C4-2B (cell line): ENCODE data around the gene ZNF555.

Experiments
- ZFX ChIP-seq: fragments of 450-650 bp; IDR thresholded peaks from 2 replicates; pipeline ENCODE4 v1.6.1; 2017
- TF ChIP-seq, protein P1 (sequence below): fragments of 450-650 bp; conservative IDR thresholded peaks from 2 replicates; pipeline ENCODE4 v1.5.1; 2017; ENCODE audit warnings: mild to moderate bottlenecking

DNA sequence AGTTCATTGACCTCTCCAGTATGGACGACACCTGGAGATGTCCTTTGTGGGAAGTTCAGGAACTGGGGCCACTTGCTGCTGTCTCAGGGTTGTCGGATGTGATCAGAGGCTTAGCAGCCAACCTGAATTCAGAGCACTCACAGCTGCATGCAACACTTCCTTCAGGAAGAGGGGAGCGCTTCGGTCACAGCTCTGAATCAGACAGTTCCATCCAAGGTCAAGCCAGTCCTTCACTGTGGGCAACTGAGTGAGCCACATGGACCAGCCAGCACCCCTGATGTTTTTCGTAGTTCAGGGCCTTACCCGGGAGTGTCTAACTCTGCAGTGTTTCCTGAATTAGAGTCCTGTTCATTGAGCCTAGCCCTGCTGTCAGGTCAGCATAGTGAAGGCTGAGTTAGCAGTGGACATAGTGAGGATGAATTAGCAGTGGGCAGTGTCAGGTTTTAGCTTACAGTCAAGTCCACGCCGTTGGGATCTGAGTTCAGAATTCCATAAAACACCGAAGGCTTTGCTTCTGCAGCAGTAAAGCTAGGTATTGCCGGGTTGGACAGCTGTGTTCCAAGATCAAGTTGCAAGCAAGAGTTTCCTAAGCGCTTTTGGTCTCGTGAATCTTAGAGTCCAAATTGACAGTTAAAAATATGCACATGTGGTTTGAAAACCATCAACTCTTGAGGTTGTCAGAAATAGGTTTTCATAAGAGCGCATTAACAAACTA is 5.1 kb downstream of the ZNF555 start:
- TF ChIP-seq, protein P1, sequence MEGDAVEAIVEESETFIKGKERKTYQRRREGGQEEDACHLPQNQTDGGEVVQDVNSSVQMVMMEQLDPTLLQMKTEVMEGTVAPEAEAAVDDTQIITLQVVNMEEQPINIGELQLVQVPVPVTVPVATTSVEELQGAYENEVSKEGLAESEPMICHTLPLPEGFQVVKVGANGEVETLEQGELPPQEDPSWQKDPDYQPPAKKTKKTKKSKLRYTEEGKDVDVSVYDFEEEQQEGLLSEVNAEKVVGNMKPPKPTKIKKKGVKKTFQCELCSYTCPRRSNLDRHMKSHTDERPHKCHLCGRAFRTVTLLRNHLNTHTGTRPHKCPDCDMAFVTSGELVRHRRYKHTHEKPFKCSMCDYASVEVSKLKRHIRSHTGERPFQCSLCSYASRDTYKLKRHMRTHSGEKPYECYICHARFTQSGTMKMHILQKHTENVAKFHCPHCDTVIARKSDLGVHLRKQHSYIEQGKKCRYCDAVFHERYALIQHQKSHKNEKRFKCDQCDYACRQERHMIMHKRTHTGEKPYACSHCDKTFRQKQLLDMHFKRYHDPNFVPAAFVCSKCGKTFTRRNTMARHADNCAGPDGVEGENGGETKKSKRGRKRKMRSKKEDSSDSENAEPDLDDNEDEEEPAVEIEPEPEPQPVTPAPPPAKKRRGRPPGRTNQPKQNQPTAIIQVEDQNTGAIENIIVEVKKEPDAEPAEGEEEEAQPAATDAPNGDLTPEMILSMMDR = no peak
- TF ChIP-seq ZFX = no peak
